Astrocyte (in vitro differentiated cells and primary cell): ENCODE results near the gene CEACAM18. TPM values are rescaled to one million over a fixed set of nuclear protein-coding genes. Genes with fewer than 3 reads are reported as not detected.

Experiments
- DNase-seq: peaks from one replicate; pipeline ENCODE4 v3.0.0-alpha.2; 2010; ENCODE audit warnings: low read depth
- FAIRE-seq: peaks from 2 replicates; lab custom pipeline; 2011; peaks lifted over from hg19 to GRCh38; lab: Jason Lieb, UNC
- H2AFZ ChIP-seq: 2 replicates; pipeline ENCODE4 v1.6.0; 2012; ENCODE audit warnings: low read depth, low read length, inconsistent platforms
- H3K27ac ChIP-seq: 2 replicates; pipeline ENCODE4 v1.5.1; 2011; ENCODE audit warnings: low read depth, low read length, inconsistent platforms
- H3K27me3 ChIP-seq: 2 replicates; pipeline ENCODE4 v1.6.0; 2011; ENCODE audit warnings: low read length, inconsistent platforms; ENCODE audit not compliant: insufficient read depth
- H3K36me3 ChIP-seq: 2 replicates; pipeline ENCODE4 v1.5.1; 2011; ENCODE audit warnings: low read length, inconsistent platforms; ENCODE audit not compliant: insufficient read depth
- H3K4me1 ChIP-seq: 2 replicates; pipeline ENCODE4 v1.5.1; 2011; ENCODE audit warnings: low read length, inconsistent platforms; ENCODE audit not compliant: insufficient read depth
- H3K4me2 ChIP-seq: 2 replicates; pipeline ENCODE4 v1.6.0; 2012; ENCODE audit warnings: low read length, inconsistent platforms
- H3K4me3 ChIP-seq: 2 replicates; pipeline ENCODE4 v1.5.1; 2011; ENCODE audit warnings: low read depth, mild to moderate bottlenecking, low read length, inconsistent platforms; ENCODE audit not compliant: insufficient read depth
- H3K79me2 ChIP-seq: 2 replicates; pipeline ENCODE4 v1.6.0; 2012; ENCODE audit warnings: mild to moderate bottlenecking, low read length, inconsistent platforms; ENCODE audit not compliant: insufficient read depth
- H3K9ac ChIP-seq: 2 replicates; pipeline ENCODE4 v1.6.0; 2012; ENCODE audit warnings: mild to moderate bottlenecking, low read length, inconsistent platforms
- H3K9me3 ChIP-seq: 2 replicates; pipeline ENCODE4 v1.5.1; 2012; ENCODE audit warnings: low read depth, mild to moderate bottlenecking, low read length, inconsistent platforms; ENCODE audit not compliant: insufficient read depth
- H4K20me1 ChIP-seq: 2 replicates; pipeline ENCODE4 v1.6.0; 2012; ENCODE audit warnings: low read length, inconsistent platforms; ENCODE audit not compliant: insufficient read depth
- H3K27ac Mint-ChIP-seq: one replicate; pipeline ENCODE4 v1.8.0; 2021; ENCODE audit warnings: mild to moderate bottlenecking, mixed read lengths; ENCODE audit not compliant: unreplicated experiment
- H3K27me3 Mint-ChIP-seq: one replicate; pipeline ENCODE4 v1.8.0; 2021; ENCODE audit warnings: low read depth, mixed read lengths; ENCODE audit not compliant: unreplicated experiment
- H3K36me3 Mint-ChIP-seq: one replicate; pipeline ENCODE4 v1.8.0; 2021; ENCODE audit warnings: low read depth, mixed read lengths; ENCODE audit not compliant: unreplicated experiment
- H3K4me1 Mint-ChIP-seq: one replicate; pipeline ENCODE4 v1.8.0; 2021; ENCODE audit warnings: low read depth, mixed read lengths; ENCODE audit not compliant: unreplicated experiment
- H3K4me3 Mint-ChIP-seq: one replicate; pipeline ENCODE4 v1.8.0; 2021; ENCODE audit warnings: mild to moderate bottlenecking, moderate library complexity, mixed read lengths; ENCODE audit not compliant: unreplicated experiment
- H3K9me3 Mint-ChIP-seq: one replicate; pipeline ENCODE4 v1.8.0; 2021; ENCODE audit warnings: mild to moderate bottlenecking, mixed read lengths; ENCODE audit not compliant: unreplicated experiment
- EZH2 ChIP-seq: IDR thresholded peaks from 2 replicates; pipeline ENCODE4 v1.6.1; 2012; ENCODE audit warnings: mild to moderate bottlenecking, low read length, inconsistent platforms; ENCODE audit not compliant: insufficient read depth
- total RNA-seq: library from RNA; stranded (reverse); gene quantifications from 2 replicates; pipeline ENCODE4 v1.2.1, GENCODE V29; 2021
- TF ChIP-seq, protein P1 (sequence below): IDR thresholded peaks from 2 replicates; pipeline ENCODE4 v1.5.1; 2011; ENCODE audit warnings: low read depth, mild to moderate bottlenecking, inconsistent platforms, low read length, moderate library complexity; ENCODE audit not compliant: insufficient read depth

CEACAM18 gene
- total RNA-seq, 1 donor from 2014 or later, result not detected

DNA sequence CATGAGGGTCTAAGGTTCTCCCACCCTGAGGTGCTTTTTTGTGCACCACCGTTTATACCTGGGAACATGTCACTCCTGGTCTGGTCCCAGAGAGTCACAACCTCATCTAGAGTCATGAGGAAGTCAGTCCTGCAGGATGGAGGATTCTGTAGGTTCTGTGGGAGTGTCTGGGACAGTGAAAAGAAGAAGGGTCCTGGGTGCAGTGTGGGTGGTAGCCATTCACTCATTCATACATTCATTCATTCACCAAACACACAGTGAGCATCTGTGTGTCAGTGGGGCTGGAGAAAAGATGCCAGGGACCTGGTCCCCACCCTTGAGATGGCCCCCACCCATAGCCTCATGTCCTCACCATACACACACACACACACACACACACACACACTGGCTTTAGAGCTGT lies 8.7 kb upstream of the CEACAM18 start:
- no peaks in the 10 kb centered on the region for H3K36me3 ChIP-seq
- Mint-ChIP-seq H3K9me3 (no peaks in the 10 kb centered on the region), H3K4me1 (no peaks in the 10 kb centered on the region), H3K4me3 (no peak overlapping the region), H3K27me3 (peaks cover 59% of the 10 kb centered on the region), H3K36me3 (no peaks in the 10 kb centered on the region), H3K27ac (no peak overlapping the region)
- H3K27ac ChIP-seq, result no peak overlapping the region
- no peak for DNase-seq
- no peaks in the 10 kb centered on the region for H4K20me1 ChIP-seq
- TF ChIP-seq EZH2, result no peak
- TF ChIP-seq, protein P1, sequence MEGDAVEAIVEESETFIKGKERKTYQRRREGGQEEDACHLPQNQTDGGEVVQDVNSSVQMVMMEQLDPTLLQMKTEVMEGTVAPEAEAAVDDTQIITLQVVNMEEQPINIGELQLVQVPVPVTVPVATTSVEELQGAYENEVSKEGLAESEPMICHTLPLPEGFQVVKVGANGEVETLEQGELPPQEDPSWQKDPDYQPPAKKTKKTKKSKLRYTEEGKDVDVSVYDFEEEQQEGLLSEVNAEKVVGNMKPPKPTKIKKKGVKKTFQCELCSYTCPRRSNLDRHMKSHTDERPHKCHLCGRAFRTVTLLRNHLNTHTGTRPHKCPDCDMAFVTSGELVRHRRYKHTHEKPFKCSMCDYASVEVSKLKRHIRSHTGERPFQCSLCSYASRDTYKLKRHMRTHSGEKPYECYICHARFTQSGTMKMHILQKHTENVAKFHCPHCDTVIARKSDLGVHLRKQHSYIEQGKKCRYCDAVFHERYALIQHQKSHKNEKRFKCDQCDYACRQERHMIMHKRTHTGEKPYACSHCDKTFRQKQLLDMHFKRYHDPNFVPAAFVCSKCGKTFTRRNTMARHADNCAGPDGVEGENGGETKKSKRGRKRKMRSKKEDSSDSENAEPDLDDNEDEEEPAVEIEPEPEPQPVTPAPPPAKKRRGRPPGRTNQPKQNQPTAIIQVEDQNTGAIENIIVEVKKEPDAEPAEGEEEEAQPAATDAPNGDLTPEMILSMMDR, result no peak
- no peaks in the 10 kb centered on the region for H3K27me3 ChIP-seq
- no peaks in the 10 kb centered on the region for H3K79me2 ChIP-seq
- FAIRE-seq, result no peak
- H3K4me3 ChIP-seq, result no peak overlapping the region
- H3K9ac ChIP-seq, result no peak overlapping the region
- no peaks in the 10 kb centered on the region for H3K9me3 ChIP-seq
- no peaks in the 10 kb centered on the region for H3K4me1 ChIP-seq
- no peak overlapping the region for H2AFZ ChIP-seq
- no peak overlapping the region for H3K4me2 ChIP-seq

GRCh38 chr19:51470966-51471365 lies 7.4 kb upstream of the CEACAM18 start:
- no peaks in the 10 kb centered on the region for H3K4me1 ChIP-seq
- H3K79me2 ChIP-seq, result no peaks in the 10 kb centered on the region
- FAIRE-seq (no peak), DNase-seq (no peak)
- H3K27me3 ChIP-seq, result no peaks in the 10 kb centered on the region
- no peak for TF ChIP-seq EZH2
- TF ChIP-seq, protein P1, result no peak
- H4K20me1 ChIP-seq, result no peaks in the 10 kb centered on the region
- H3K9me3 ChIP-seq, result no peaks in the 10 kb centered on the region
- no peak overlapping the region for H3K27ac ChIP-seq
- H3K36me3 Mint-ChIP-seq, result no peaks in the 10 kb centered on the region
- no peaks in the 10 kb centered on the region for H3K9me3 Mint-ChIP-seq
- H3K4me3 Mint-ChIP-seq, result no peak overlapping the region
- peaks cover 57% of the 10 kb centered on the region for H3K27me3 Mint-ChIP-seq
- no peak overlapping the region for H3K4me2 ChIP-seq
- no peak overlapping the region for H3K9ac ChIP-seq
- no peaks in the 10 kb centered on the region for H3K4me1 Mint-ChIP-seq
- no peaks in the 10 kb centered on the region for H3K36me3 ChIP-seq
- no peak overlapping the region for H3K27ac Mint-ChIP-seq
- H2AFZ ChIP-seq, result no peak overlapping the region
- H3K4me3 ChIP-seq, result no peak overlapping the region

GRCh38 chr19:51471527-51471926 lies 6.8 kb upstream of the CEACAM18 start:
- no peaks in the 10 kb centered on the region for H3K4me1 ChIP-seq
- no peak overlapping the region for H3K4me3 ChIP-seq
- H3K9ac ChIP-seq, result no peak overlapping the region
- no peaks in the 10 kb centered on the region for H3K36me3 Mint-ChIP-seq
- H3K79me2 ChIP-seq, result no peaks in the 10 kb centered on the region
- FAIRE-seq, result no peak
- H3K27me3 ChIP-seq, result no peaks in the 10 kb centered on the region
- no peaks in the 10 kb centered on the region for H3K4me1 Mint-ChIP-seq
- H3K9me3 Mint-ChIP-seq, result no peaks in the 10 kb centered on the region
- no peaks in the 10 kb centered on the region for H3K9me3 ChIP-seq
- no peaks in the 10 kb centered on the region for H3K36me3 ChIP-seq
- TF ChIP-seq, protein P1, result no peak
- no peak for TF ChIP-seq EZH2
- no peaks in the 10 kb centered on the region for H4K20me1 ChIP-seq
- DNase-seq, result no peak
- peaks cover 56% of the 10 kb centered on the region for H3K27me3 Mint-ChIP-seq
- H3K27ac ChIP-seq, result no peak overlapping the region
- H3K27ac Mint-ChIP-seq, result no peak overlapping the region
- no peak overlapping the region for H3K4me2 ChIP-seq
- no peak overlapping the region for H3K4me3 Mint-ChIP-seq
- no peak overlapping the region for H2AFZ ChIP-seq
